ENCODE measurements around the gene ELFN1. TPM values are rescaled to one million over a fixed set of nuclear protein-coding genes. Genes with fewer than 3 reads are reported as not detected.

ELFN1 gene
- total and polyA plus RNA-seq, 4 donors = 0.43 to 3.5 (median 3.4) TPM

DNA sequence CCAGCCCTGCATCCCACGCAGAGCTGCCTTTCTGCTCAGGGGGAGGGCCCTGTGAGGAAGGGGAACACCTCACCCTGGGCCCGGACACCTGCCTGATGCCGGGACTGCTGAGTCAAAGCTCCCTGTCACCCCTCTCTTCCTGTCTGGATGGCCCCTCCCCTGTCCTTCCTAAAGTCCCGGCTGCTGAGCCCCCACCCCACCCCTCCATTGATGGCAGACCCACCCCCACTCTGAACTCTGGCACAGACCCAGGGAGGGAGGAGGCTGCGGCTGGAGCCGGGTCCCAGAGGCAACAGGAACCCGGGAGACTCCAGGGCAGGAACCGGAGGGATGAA is 78.7 kb downstream of the ELFN1 start:
- TF ChIP-seq HNF4A (conservative IDR thresholded peaks at IDR 0.05) (no peak), FOXA2 (IDR thresholded peaks at IDR 0.05) (no peak), NR2F2 (IDR thresholded peaks at IDR 0.05) (no peak)
- TF ChIP-seq, protein P1, sequence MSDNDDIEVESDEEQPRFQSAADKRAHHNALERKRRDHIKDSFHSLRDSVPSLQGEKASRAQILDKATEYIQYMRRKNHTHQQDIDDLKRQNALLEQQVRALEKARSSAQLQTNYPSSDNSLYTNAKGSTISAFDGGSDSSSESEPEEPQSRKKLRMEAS (IDR thresholded peaks at IDR 0.05) = no peak
- TF ChIP-seq, protein P2, sequence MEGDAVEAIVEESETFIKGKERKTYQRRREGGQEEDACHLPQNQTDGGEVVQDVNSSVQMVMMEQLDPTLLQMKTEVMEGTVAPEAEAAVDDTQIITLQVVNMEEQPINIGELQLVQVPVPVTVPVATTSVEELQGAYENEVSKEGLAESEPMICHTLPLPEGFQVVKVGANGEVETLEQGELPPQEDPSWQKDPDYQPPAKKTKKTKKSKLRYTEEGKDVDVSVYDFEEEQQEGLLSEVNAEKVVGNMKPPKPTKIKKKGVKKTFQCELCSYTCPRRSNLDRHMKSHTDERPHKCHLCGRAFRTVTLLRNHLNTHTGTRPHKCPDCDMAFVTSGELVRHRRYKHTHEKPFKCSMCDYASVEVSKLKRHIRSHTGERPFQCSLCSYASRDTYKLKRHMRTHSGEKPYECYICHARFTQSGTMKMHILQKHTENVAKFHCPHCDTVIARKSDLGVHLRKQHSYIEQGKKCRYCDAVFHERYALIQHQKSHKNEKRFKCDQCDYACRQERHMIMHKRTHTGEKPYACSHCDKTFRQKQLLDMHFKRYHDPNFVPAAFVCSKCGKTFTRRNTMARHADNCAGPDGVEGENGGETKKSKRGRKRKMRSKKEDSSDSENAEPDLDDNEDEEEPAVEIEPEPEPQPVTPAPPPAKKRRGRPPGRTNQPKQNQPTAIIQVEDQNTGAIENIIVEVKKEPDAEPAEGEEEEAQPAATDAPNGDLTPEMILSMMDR (IDR thresholded peaks at IDR 0.05; ENCODE audit: low read depth, low read length, missing input control) = no peak
- TF ChIP-seq, protein P3, sequence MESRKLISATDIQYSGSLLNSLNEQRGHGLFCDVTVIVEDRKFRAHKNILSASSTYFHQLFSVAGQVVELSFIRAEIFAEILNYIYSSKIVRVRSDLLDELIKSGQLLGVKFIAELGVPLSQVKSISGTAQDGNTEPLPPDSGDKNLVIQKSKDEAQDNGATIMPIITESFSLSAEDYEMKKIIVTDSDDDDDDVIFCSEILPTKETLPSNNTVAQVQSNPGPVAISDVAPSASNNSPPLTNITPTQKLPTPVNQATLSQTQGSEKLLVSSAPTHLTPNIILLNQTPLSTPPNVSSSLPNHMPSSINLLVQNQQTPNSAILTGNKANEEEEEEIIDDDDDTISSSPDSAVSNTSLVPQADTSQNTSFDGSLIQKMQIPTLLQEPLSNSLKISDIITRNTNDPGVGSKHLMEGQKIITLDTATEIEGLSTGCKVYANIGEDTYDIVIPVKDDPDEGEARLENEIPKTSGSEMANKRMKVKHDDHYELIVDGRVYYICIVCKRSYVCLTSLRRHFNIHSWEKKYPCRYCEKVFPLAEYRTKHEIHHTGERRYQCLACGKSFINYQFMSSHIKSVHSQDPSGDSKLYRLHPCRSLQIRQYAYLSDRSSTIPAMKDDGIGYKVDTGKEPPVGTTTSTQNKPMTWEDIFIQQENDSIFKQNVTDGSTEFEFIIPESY (IDR thresholded peaks at IDR 0.05) = no peak
- no peak overlapping the region for H3K9ac ChIP-seq (ENCODE audit: low read depth in 1 of 2, low read length in 2 of 2)
- 19% methylated on average over 8 of the region's 8 CpGs for WGBS
- H3K9me3 ChIP-seq (ENCODE audit: control insufficient read depth in 4 of 4, low read length in 3 of 4) = no peaks in the 10 kb centered on the region
- H3K4me1 ChIP-seq (ENCODE audit: control insufficient read depth in 4 of 4, insufficient read depth in 4 of 4, low read length in 3 of 4) = no peaks in the 10 kb centered on the region
- no peak overlapping the region for H3K27ac ChIP-seq (ENCODE audit: low read depth in 1 of 2, low read length in 2 of 2)
- no peaks in the 10 kb centered on the region for H3K27me3 ChIP-seq (ENCODE audit: control insufficient read depth in 4 of 4, insufficient read depth in 4 of 4, low read length in 3 of 4)
- no peak for DNase-seq (ENCODE audit: low spot score)
- H3K36me3 ChIP-seq (ENCODE audit: control insufficient read depth in 4 of 4, insufficient read depth in 3 of 4, low read depth in 1 of 4, low read length in 3 of 4) = peaks cover 0 to 9% (median 2%) of the 10 kb centered on the region in 4 donors
- H3K4me3 ChIP-seq (ENCODE audit: low read depth in 1 of 3, low read length in 3 of 3) = no peak overlapping the region

DNA sequence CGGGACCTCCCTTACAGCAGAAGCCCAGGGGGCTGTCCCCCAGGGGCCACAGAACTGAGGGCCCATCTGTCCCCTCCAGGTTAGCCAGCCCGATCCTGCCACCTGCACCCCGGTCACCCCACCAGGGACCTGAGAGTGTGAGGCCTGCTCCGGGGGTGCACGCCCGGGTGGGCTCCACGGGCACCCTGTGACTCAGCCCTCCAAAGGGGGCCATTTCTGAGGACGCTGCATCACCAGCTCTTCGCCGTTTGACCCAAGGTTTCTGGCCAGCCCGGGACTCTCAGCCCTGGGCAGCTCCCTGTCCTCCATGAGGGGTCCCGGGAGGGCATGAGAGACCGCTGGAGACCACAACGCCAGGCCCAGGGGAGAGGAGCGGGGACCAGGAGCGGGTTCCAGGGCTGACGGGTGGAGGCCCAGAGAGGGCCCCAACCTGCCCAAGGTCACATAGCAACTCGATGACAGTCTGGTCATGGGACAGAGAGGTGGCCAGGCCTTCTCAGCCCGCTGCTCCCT is 79.3 kb downstream of the ELFN1 start:
- TF ChIP-seq EGR1 (IDR thresholded peaks at IDR 0.05; ENCODE audit: low read depth in 2 of 2) (no peak), TAF1 (conservative IDR thresholded peaks at IDR 0.05) (no peak), FOXA1 (IDR thresholded peaks at IDR 0.05) (no peak), JUND (IDR thresholded peaks at IDR 0.05) (no peak), HNF4G (IDR thresholded peaks at IDR 0.05) (no peak), FOXA2 (IDR thresholded peaks at IDR 0.05) (no peak)
- TF ChIP-seq, protein P2 (IDR thresholded peaks at IDR 0.05; ENCODE audit: low read depth, low read length, missing input control) = no peak
- TF ChIP-seq, protein P1 (IDR thresholded peaks at IDR 0.05) = no peak
- TF ChIP-seq, protein P3 (IDR thresholded peaks at IDR 0.05) = no peak
- 83% methylated on average over 19 of the region's 19 CpGs for WGBS
- peaks cover 0 to 9% (median 2%) of the 10 kb centered on the region in 4 donors for H3K36me3 ChIP-seq (ENCODE audit: control insufficient read depth in 4 of 4, insufficient read depth in 3 of 4, low read depth in 1 of 4, low read length in 3 of 4)
- H3K4me3 ChIP-seq (ENCODE audit: low read depth in 1 of 3, low read length in 3 of 3) = no peak overlapping the region
- H3K4me1 ChIP-seq (ENCODE audit: control insufficient read depth in 4 of 4, insufficient read depth in 4 of 4, low read length in 3 of 4) = no peaks in the 10 kb centered on the region
- no peaks in the 10 kb centered on the region for H3K27me3 ChIP-seq (ENCODE audit: control insufficient read depth in 4 of 4, insufficient read depth in 4 of 4, low read length in 3 of 4)
- no peak overlapping the region for H3K27ac ChIP-seq (ENCODE audit: low read depth in 1 of 2, low read length in 2 of 2)
- H3K9ac ChIP-seq (ENCODE audit: low read depth in 1 of 2, low read length in 2 of 2) = no peak overlapping the region
- no peak for DNase-seq (ENCODE audit: low spot score)
- no peaks in the 10 kb centered on the region for H3K9me3 ChIP-seq (ENCODE audit: control insufficient read depth in 4 of 4, low read length in 3 of 4)
